ENCODE measurements around the gene PLXNA4.

The PLXNA4 gene

GRCh38 chr7:132263151-132263550 is 313.1 kb downstream of the PLXNA4 start:
- Histone ChIP-seq H3K9me3 (ENCODE audit: insufficient read depth, low read depth, low read length) (peaks cover 2% of the 10 kb centered on the region), H2AK5ac (ENCODE audit: low read length) (no peak overlapping the region), H2AFZ (ENCODE audit: insufficient read depth, low read length, poor library complexity) (no peak overlapping the region), H3K79me2 (ENCODE audit: control insufficient read depth, insufficient read depth, low read length, poor library complexity) (no peaks in the 10 kb centered on the region), H4K8ac (ENCODE audit: low read depth, low read length) (no peak overlapping the region), H3K4me1 (ENCODE audit: control insufficient read depth in 1 of 2, insufficient read depth in 2 of 2, low read length in 2 of 2) (no peaks in the 10 kb centered on the region), H3K79me1 (ENCODE audit: low read length) (no peaks in the 10 kb centered on the region), H4K91ac (ENCODE audit: low read depth, low read length) (no peak overlapping the region), H3K27me3 (ENCODE audit: insufficient read depth, low read length) (no peaks in the 10 kb centered on the region), H3K18ac (ENCODE audit: low read length) (no peak overlapping the region), H2BK12ac (ENCODE audit: low read length) (no peak overlapping the region), H3K4ac (ENCODE audit: low read depth, low read length) (no peak overlapping the region), H3K36me3 (ENCODE audit: control insufficient read depth in 1 of 2, insufficient read depth in 2 of 2, low read length in 2 of 2) (no peaks in the 10 kb centered on the region), H2BK120ac (ENCODE audit: insufficient read depth, low read length, poor library complexity) (no peak overlapping the region), H3K4me2 (ENCODE audit: low read length) (no peak overlapping the region), H3K4me3 (ENCODE audit: low read depth, low read length) (no peak overlapping the region), H3K23ac (ENCODE audit: low read length) (no peak overlapping the region), H3K27ac (ENCODE audit: low read depth, low read length) (no peak overlapping the region), H3K9ac (ENCODE audit: low read length) (no peak overlapping the region), H4K12ac (ENCODE audit: low read depth, low read length) (no peak overlapping the region), H3K14ac (ENCODE audit: low read length) (no peak overlapping the region), H2BK5ac (ENCODE audit: low read depth, low read length, poor library complexity) (no peak overlapping the region)
- WGBS (ENCODE audit: extremely low coverage, insufficient coverage, insufficient read length), result no CpG with 5 or more reads among the region's 4 CpGs
- no peak for DNase-seq

- Histone ChIP-seq H3K23ac (ENCODE audit: low read length) (no peak overlapping the region), H4K91ac (ENCODE audit: low read depth, low read length) (no peak overlapping the region), H3K9me3 (ENCODE audit: insufficient read depth, low read depth, low read length) (peaks cover 2% of the 10 kb centered on the region), H3K27ac (ENCODE audit: low read depth, low read length) (no peak overlapping the region), H3K36me3 (ENCODE audit: control insufficient read depth in 1 of 2, insufficient read depth in 2 of 2, low read length in 2 of 2) (no peaks in the 10 kb centered on the region), H3K18ac (ENCODE audit: low read length) (no peak overlapping the region), H3K4me3 (ENCODE audit: low read depth, low read length) (no peak overlapping the region), H3K4ac (ENCODE audit: low read depth, low read length) (no peak overlapping the region), H3K14ac (ENCODE audit: low read length) (no peak overlapping the region), H2BK12ac (ENCODE audit: low read length) (no peak overlapping the region), H4K12ac (ENCODE audit: low read depth, low read length) (no peak overlapping the region), H3K27me3 (ENCODE audit: insufficient read depth, low read length) (no peaks in the 10 kb centered on the region), H2BK120ac (ENCODE audit: insufficient read depth, low read length, poor library complexity) (no peak overlapping the region), H2AFZ (ENCODE audit: insufficient read depth, low read length, poor library complexity) (no peak overlapping the region), H2AK5ac (ENCODE audit: low read length) (no peak overlapping the region), H3K9ac (ENCODE audit: low read length) (no peak overlapping the region), H3K4me1 (ENCODE audit: control insufficient read depth in 1 of 2, insufficient read depth in 2 of 2, low read length in 2 of 2) (no peaks in the 10 kb centered on the region), H4K8ac (ENCODE audit: low read depth, low read length) (no peak overlapping the region), H2BK5ac (ENCODE audit: low read depth, low read length, poor library complexity) (no peak overlapping the region), H3K79me2 (ENCODE audit: control insufficient read depth, insufficient read depth, low read length, poor library complexity) (no peaks in the 10 kb centered on the region), H3K4me2 (ENCODE audit: low read length) (no peak overlapping the region), H3K79me1 (ENCODE audit: low read length) (no peaks in the 10 kb centered on the region)
- DNase-seq, result no peak
- WGBS (ENCODE audit: extremely low coverage, insufficient coverage, insufficient read length), result no CpG with 5 or more reads among the region's 6 CpGs
Measured at GRCh38 chr7:132262160-132262470, 314.2 kb downstream of the PLXNA4 start.

GRCh38 chr7:132261327-132262159 is 314.7 kb downstream of the PLXNA4 start:
- Histone ChIP-seq H3K18ac (ENCODE audit: low read length) (no peak overlapping the region), H3K36me3 (ENCODE audit: control insufficient read depth in 1 of 2, insufficient read depth in 2 of 2, low read length in 2 of 2) (no peaks in the 10 kb centered on the region)
- DNase-seq, result no peak

GRCh38 chr7:132258231-132258630 is 318.0 kb downstream of the PLXNA4 start:
- H3K9me3 ChIP-seq (ENCODE audit: insufficient read depth, low read depth, low read length), result no peaks in the 10 kb centered on the region
- H3K36me3 ChIP-seq (ENCODE audit: control insufficient read depth in 1 of 2, insufficient read depth in 2 of 2, low read length in 2 of 2), result no peaks in the 10 kb centered on the region
- H3K4me1 ChIP-seq (ENCODE audit: control insufficient read depth in 1 of 2, insufficient read depth in 2 of 2, low read length in 2 of 2), result no peaks in the 10 kb centered on the region
- H3K79me2 ChIP-seq (ENCODE audit: control insufficient read depth, insufficient read depth, low read length, poor library complexity), result no peaks in the 10 kb centered on the region
- no peak overlapping the region for H2BK120ac ChIP-seq (ENCODE audit: insufficient read depth, low read length, poor library complexity)
- H3K27me3 ChIP-seq (ENCODE audit: insufficient read depth, low read length), result no peaks in the 10 kb centered on the region
- no peak overlapping the region for H4K91ac ChIP-seq (ENCODE audit: low read depth, low read length)
- DNase-seq, result no peak
- no peaks in the 10 kb centered on the region for H3K79me1 ChIP-seq (ENCODE audit: low read length)
- H4K8ac ChIP-seq (ENCODE audit: low read depth, low read length), result no peak overlapping the region
- H4K12ac ChIP-seq (ENCODE audit: low read depth, low read length), result no peak overlapping the region
- no peak overlapping the region for H3K18ac ChIP-seq (ENCODE audit: low read length)
- H3K23ac ChIP-seq (ENCODE audit: low read length), result no peak overlapping the region
- H3K27ac ChIP-seq (ENCODE audit: low read depth, low read length), result no peak overlapping the region
- no peak overlapping the region for H3K4me2 ChIP-seq (ENCODE audit: low read length)
- no CpG with 5 or more reads among the region's 7 CpGs for WGBS (ENCODE audit: extremely low coverage, insufficient coverage, insufficient read length)
- H2AFZ ChIP-seq (ENCODE audit: insufficient read depth, low read length, poor library complexity), result no peak overlapping the region
- H2BK5ac ChIP-seq (ENCODE audit: low read depth, low read length, poor library complexity), result no peak overlapping the region
- no peak overlapping the region for H3K14ac ChIP-seq (ENCODE audit: low read length)
- no peak overlapping the region for H2BK12ac ChIP-seq (ENCODE audit: low read length)
- H3K4ac ChIP-seq (ENCODE audit: low read depth, low read length), result no peak overlapping the region
- no peak overlapping the region for H3K9ac ChIP-seq (ENCODE audit: low read length)
- no peak overlapping the region for H2AK5ac ChIP-seq (ENCODE audit: low read length)
- H3K4me3 ChIP-seq (ENCODE audit: low read depth, low read length), result no peak overlapping the region

More at GRCh38 chr7:132261327-132262159, 314.7 kb downstream of the PLXNA4 start:
- Histone ChIP-seq H3K4ac (ENCODE audit: low read depth, low read length) (no peak overlapping the region), H3K4me3 (ENCODE audit: low read depth, low read length) (no peak overlapping the region), H3K4me1 (ENCODE audit: control insufficient read depth in 1 of 2, insufficient read depth in 2 of 2, low read length in 2 of 2) (no peaks in the 10 kb centered on the region), H3K4me2 (ENCODE audit: low read length) (no peak overlapping the region), H2BK5ac (ENCODE audit: low read depth, low read length, poor library complexity) (no peak overlapping the region), H3K79me2 (ENCODE audit: control insufficient read depth, insufficient read depth, low read length, poor library complexity) (no peaks in the 10 kb centered on the region), H3K23ac (ENCODE audit: low read length) (no peak overlapping the region), H2AFZ (ENCODE audit: insufficient read depth, low read length, poor library complexity) (no peak overlapping the region), H4K8ac (ENCODE audit: low read depth, low read length) (no peak overlapping the region), H4K12ac (ENCODE audit: low read depth, low read length) (no peak overlapping the region), H2AK5ac (ENCODE audit: low read length) (no peak overlapping the region), H2BK12ac (ENCODE audit: low read length) (no peak overlapping the region), H2BK120ac (ENCODE audit: insufficient read depth, low read length, poor library complexity) (no peak overlapping the region), H3K14ac (ENCODE audit: low read length) (no peak overlapping the region), H4K91ac (ENCODE audit: low read depth, low read length) (no peak overlapping the region), H3K79me1 (ENCODE audit: low read length) (no peaks in the 10 kb centered on the region), H3K9me3 (ENCODE audit: insufficient read depth, low read depth, low read length) (peaks cover 2% of the 10 kb centered on the region), H3K27ac (ENCODE audit: low read depth, low read length) (no peak overlapping the region), H3K9ac (ENCODE audit: low read length) (peak overlapping the region; percentile 12), H3K27me3 (ENCODE audit: insufficient read depth, low read length) (no peaks in the 10 kb centered on the region)
- WGBS (ENCODE audit: extremely low coverage, insufficient coverage, insufficient read length), result no CpG with 5 or more reads among the region's 10 CpGs

All from trophoblast cell (in vitro differentiated cells and primary cell).